GM19351 (cell line): ENCODE measurements around the gene POLR3GL.
A peak's percentile ranks its signal among the peaks of the same experiment; 100 is the strongest.
"Not testable (repeated sequence)": the region's sequence is repeated elsewhere in the genome, so short reads cannot be mapped to it uniquely, and the experiment has no call there.

ENCODE experiments used
- ATAC-seq: cut with Tn5 transposase; IDR thresholded peaks from one replicate; pipeline ENCODE4 v1.9.1; 2021; ENCODE audit warnings: mild to moderate bottlenecking, moderate library complexity; ENCODE audit not compliant: unreplicated experiment

POLR3GL gene, protein sequence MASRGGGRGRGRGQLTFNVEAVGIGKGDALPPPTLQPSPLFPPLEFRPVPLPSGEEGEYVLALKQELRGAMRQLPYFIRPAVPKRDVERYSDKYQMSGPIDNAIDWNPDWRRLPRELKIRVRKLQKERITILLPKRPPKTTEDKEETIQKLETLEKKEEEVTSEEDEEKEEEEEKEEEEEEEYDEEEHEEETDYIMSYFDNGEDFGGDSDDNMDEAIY

DNA sequence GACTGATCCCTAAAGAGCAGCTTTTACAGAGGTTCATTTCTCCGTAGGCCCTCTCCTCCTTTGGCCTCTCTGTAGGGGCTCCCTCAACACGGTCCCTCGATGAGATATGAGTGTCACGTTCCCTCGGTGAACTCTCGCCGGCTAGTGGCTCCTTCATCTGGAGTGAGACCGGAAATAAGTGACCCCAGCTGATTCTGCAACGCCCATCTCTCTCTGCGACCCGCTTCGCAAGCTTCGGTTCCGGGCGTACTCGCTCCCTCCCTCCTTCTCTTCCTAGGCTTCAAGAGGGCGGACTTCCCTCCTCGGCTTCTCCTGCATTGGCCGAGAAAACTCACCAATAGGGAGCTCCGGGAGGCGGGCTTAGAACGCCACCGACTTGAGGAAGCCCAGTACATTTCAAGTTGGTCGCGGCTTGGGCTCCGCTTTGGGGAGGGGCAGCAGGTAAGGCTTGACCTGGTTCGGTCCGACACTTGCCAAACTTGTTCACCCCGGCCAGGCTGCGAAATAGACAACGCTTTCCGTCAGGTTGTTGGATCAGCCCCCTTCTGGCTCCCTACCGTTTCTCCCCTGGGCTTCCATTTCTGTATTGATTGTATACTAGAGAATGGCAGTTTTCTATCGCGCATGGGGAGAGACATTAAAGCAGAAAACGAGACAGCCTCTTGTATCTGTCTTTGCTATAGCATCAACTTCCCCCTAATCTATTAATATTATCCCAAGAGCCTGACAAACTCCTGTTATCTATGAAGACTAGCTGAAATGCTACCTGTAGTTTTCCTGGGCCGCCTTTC lies at the start of gene POLR3GL, which contains the start of gene ANKRD34A:
POLR3GL (plus strand) TSS at position 363 of the 791 bp plus-strand sequence. CDS start 10,176 bp downstream, outside the sequence.
ANKRD34A (minus strand) TSS at position 248 of the 791 bp plus-strand sequence. CDS start 2,816 bp downstream, outside the sequence.
- ATAC-seq, result peak; percentile 90

DNA sequence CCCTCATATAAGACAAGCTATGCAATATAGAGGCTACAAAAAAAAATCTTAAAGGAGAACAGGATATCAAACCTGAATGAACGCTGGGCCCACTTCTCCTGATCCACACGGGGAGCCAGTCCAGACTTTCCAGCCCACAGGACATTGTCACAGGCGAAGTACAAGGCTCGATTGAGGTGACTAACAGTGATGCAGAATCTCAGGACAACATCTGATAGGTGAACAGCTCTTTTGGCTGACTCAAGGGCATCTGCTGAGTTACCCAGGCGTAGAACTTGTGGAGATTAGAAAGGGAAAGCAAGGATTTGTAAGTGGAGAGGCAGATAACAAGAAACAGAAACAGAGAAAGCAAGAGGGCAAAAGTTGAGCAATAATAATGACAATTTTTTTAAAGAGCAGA lies 47.7 kb upstream of the POLR3GL start:
- no peak for ATAC-seq

DNA sequence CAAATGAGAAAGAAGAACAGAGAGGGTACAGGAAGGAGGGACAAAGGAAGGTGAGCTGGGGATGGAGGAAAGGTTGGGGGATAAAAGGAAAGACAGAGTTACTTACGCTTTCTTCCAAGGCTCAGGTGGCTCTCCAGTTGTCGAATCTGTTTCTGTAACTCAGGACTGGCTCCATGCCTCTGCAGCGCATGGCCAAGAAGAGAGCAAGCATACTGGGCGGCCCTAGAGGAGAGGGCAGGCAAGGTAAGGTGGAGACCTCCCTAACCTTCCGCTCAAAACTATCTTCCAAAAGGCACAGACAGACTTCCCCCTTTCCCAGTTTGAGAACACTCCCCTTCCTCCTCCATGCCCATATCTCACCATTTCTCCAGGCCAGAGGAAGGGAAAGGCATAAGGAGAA lies 46.9 kb upstream of the POLR3GL start:
- ATAC-seq, result no peak

DNA sequence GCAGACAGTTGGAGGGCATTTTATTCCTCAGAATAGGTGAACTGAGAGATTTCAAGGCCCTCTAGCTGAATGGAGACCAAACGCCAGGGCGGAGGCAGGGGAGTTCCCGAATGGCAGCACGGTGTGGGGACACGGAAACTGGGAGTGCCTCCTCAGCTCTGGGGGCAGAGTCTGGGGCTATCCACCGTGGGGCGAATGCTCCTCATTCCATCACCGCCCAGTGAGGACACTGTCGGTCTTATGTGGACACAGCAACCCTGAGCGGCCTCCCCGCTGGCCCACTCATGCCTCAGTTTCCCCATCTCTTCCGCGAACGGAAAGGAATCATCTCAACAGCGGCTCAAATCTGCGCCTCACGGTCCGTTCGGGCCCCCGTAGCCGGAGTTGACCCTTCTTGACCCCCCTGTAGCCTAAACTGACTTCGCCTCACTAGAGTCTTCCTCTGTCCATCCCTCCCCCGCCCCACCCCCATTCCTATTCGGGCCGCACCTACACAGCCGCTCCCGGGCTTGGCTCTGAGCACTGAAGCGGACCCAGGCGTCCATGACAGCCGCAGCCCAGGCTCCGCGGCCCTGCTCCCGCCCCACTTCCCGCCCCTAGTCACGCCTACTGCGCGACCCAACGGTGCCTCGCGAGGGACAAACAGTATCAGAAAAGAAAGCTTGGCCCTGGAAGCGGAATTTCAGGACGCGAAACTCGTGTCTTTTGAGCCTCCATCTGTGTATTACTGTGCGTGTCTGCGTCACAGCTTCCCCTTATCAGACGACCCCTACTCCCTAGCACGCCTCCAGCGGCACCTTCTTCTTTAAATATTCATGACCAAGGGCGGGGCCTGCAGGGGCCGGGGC lies 46.1 kb upstream of the POLR3GL start, which contains the start of gene PEX11B:
PEX11B (minus strand) TSS at position 574 of the 848 bp plus-strand sequence; CDS start at position 545, 29 bp downstream.
- peak; percentile 82 for ATAC-seq

DNA sequence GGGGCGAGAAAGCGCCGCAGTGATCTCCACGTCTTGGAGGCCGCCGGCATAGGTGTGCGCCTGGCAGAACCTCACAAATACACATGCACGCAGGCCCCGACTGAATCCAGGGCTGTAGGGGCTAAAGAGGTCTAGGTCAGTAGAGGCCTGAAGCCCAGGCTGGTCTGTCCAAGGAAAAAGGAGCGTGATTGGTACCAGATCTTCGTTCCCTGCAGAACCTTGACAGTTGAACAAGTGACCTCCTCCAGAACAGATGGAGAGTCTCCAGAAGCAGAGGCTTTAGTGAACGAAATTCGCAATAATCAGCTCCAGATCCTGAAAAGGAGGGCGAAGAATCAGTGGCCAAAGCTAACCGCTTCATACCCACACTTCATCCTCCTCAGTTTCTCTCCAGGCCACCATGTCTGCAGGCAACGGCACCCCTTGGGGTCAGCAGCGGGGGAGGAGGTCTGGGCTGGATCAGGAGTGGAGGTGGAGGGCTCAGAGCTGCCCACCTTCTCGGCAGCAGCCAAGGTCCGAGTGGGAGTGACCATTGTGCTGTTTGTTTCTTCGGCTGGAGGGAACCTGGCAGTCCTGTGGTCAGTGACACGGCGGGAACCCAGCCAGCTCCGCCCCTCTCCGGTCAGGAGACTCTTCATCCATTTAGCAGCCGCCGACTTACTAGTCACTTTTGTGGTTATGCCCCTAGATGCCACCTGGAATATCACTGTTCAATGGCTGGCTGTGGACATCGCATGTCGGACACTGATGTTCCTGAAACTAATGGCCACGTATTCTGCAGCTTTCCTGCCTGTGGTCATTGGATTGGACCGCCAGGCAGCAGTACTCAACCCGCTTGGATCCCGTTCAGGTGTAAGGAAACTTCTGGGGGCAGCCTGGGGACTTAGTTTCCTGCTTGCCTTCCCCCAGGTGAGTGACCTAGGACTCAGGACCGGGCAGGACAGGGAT lies 45.2 kb upstream of the POLR3GL start:
- ATAC-seq, result peak; percentile 89

DNA sequence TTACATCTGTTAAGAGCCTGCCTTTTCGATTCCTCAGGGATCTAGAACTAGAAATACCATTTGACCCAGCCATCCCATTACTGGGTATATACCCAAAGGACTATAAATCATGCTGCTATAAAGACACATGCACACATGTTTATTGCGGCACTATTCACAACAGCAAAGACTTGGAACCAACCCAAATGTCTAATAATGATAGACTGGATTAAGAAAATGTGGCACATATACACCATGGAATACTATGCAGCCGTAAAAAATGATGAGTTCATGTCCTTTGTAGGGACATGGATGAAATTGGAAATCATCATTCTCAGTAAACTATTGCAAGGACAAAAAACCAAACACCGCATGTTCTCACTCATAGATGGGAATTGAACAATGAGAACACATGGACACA lies 44.2 kb upstream of the POLR3GL start:
- ATAC-seq, result not testable (repeated sequence)

DNA sequence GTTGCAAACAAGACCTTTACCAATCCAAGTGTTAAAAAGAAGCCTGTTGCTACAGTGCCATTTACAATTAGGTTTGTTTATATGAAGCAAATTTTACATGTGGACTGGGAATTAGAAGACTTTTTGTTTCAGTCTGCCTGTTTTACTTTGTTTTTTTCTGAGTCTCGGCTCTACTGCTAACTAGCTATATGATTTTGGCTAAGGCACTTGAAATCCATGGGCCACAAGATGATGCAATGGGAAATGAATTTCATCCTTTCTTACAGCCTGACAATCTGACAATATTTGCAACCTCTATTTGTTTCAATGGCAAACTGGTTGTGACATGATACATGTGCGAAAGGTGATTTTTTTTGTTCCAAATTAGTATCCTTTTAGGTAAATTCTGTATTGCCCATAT lies 42.2 kb upstream of the POLR3GL start:
- no peak for ATAC-seq

DNA sequence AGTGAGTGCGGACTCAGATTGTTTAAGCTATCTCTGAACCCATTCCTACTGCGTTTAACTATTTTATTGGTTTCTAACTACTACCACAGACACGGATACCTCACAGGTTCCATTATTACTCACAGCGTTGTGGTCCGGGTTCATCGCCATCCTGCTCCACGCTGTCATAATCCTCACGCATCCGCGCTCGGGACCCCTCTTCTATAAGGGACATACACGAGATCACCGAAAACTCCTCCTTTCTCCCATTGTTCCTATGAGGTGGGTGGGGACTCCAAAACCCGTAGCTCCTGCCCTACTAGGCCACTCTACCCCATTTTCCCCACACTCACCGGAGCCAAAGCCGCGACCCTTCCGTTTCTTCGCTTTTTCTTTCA lies 37.8 kb upstream of the POLR3GL start:
- no peak for ATAC-seq

DNA sequence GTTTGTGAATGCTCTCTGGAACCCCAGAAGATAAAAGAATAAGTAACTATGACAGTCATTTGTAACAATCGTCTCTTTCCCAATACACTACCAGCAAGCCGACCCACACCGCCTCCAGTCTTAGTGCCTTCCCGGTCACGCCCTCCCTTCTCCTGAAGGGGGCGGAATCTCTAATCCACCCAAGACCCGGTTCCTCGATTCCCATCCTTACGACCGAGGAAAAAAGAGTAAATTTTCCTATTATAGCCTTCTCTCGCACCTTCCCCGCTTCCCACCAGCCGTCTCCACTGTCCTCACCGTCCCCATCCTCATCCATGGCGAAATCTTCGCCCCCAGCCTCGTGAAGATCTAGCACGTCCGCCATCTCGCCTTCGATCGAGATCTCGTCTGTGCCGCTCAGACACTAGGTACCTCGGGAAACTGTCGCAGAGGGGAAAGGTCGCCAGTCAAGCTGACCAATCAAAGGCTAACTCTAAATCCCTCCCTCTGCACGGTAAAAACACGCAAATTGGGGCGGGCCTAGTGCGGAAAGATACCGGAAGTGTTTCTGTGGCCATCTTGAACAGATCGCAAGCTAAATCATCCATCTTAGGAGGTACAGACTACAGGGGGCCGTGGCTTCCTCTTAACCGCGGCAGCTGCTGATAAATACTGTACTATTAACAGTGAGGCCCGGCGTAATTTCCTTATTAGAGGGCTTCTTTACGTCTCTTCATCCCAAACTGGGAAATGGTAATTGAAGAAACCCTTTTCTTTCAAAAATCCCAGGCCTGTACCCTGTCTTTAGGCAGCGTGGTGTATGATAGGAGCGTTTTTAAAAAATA lies 37.2 kb upstream of the POLR3GL start, which contains the start of gene RBM8A:
RBM8A (minus strand) TSS at position 422 of the 824 bp plus-strand sequence; CDS start at position 364, 58 bp downstream.
- ATAC-seq, result peak; percentile 97

DNA sequence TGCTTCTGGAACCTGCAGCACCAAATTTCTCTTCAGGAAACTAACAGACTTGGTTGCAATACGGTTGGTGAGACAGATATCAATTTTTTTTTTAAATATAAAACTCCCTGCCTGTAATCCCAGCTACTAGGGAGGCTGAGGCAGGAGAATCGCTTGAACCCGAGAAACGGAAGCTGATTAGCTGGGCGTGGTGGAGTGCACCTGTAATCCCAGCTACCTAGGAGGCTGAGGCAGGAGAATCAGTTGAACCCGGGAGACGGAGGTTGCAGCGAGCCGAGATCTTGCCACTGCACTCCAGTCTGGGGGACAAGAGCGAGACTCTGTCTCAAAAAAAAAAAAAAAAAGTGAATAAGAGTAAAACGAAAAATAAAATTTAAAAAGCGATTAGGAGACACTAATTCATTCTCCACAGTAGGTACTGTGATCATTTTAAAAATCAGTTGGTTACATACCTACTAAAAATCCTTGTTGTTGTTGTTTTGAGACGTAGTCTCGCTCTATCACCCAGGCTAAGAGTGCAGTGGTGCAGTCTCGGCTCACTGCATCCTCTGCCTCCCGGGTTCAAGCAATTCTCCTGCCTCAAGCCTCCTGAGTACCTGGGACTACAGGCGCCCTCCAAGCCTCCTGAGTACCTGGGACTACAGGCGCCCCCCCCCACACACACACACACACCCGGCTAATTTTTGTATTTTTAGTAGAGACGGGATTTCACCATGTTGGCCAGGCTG lies 36.4 kb upstream of the POLR3GL start:
- ATAC-seq, result no peak

DNA sequence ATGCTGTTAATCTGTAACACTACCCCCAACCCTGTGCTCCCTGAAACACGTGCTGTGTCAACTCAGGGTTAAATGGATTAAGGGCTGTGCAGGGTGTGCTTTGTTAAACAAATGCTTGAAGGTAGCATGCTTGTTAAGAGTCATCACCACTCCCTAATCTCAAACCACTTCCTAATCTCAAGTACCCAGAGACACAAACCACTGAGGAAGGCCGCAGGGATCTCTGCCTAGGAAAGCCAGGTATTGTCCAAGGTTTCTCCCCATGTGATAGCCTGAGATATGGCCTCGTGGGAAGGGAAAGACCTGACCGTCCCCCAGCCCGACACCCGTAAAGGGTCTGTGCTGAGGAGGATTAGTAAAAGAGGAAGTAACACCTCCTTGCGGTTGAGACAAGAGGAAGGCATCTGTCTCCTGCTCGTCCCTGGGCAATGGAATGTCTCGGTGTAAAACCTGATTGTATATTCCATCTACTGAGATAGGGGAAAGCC lies 31.9 kb upstream of the POLR3GL start:
- ATAC-seq, result not testable (repeated sequence)

DNA sequence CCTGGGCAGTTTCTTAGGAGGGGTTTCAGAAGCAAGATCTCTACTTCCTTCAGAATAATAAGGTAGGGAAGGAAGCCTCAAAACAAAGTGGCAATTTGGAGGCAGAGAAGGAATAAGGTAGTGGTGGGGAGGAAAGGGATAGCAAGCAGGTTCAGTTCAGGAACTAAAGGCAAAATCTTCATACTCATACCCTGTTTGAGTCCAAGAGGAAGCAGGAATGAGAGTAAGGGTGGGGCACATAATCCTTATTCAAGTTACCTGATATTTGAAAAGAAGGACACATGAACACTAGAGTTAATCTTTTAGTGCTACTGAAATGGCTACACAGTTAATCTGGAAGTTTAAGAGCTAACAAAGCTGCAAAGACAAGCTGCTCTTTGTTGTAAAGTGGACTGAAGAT lies 28.8 kb upstream of the POLR3GL start:
- ATAC-seq, result no peak

DNA sequence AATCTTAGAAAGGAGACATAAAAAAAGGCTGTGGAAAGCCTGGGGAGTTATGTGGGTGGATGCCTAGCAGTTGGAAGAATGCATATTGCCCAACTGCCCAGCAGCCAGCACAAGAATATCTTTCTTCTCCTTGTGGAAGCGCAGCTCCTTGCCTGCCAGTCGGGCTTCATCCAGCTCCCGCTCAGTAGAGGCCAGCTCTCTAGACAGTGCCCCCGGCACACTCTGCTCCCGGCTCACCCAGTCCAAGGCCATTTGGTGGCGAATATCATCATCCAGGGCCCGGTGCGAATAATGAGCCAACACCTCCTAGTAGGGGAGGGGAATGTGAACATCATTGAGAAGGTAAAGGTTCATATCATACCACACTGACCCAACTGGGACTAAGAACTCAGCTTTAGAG lies 28.2 kb upstream of the POLR3GL start:
- no peak for ATAC-seq

DNA sequence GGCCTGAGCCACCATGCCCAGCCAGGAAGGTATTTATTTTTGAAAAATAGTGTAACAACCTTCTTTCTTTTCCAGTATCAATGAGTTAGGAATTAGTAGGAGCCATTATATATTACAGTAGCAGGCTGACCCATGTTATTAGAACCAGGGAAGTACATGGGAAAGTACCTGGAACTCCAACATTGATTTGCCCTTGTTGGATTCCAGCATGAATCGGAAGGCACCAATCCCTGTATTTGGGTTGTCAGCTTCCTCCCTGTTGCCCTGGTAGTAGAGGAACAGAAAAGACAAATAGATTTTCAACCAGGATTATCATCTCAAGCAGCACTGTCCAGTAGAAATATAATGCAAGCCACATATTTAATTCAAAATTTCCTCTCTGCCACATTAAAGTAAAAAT lies 27.1 kb upstream of the POLR3GL start:
- ATAC-seq, result no peak

DNA sequence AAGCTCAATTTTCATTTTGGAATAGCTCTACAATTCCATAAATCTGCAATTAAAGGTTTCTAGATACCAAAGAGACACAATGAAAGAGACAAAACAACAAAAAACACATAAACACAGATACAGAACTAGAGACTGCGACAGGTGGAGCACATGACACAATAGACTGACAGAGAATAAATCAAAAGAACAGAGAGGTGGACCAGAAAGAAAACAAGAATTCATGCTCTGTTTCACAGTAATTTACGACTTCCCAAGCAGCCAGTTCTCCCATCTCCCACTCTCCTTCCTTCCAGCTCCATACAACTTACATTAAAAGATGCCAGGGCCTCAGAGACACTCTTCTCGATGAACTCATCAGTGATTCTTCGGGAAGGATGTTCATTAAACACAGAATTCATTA lies 22.1 kb upstream of the POLR3GL start:
- ATAC-seq, result no peak

DNA sequence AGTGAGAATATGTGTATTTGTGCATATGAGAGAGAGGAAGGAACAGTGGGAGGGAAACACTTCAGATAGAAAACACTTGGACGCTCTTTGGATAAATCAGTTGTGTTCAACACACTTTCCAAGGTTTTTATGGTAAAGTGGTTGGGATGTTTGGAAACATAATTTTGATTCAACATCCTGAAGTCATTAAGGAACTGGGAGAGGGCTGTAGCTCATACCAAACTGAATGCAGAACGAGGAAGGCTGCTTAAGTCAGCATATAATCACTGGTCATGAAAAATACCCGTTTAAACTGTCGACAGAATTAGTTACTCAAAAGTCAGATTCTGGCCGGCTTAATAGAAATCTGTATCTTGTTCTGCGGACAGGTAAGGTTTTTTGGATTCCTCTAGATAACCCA lies 21.6 kb upstream of the POLR3GL start:
- no peak for ATAC-seq

DNA sequence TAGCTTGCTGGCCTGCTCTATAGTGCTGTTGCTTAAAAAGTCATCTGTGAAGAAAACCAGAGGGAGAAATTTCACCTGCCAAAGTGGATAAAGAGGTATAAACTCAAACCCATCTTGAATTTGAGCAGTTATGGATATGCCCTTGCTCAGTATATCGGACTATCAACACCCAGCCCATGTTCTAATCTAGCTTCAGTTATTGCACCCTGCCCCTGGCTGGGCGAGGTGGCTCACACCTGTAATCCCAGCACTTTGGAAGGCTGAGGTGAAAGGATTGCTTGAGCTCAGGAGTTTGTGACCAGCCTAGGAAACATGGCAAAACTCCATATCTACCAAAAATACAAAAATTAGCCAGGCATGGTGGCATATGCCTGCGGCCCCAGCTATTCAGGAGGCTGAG lies 20.0 kb upstream of the POLR3GL start:
- no peak for ATAC-seq

DNA sequence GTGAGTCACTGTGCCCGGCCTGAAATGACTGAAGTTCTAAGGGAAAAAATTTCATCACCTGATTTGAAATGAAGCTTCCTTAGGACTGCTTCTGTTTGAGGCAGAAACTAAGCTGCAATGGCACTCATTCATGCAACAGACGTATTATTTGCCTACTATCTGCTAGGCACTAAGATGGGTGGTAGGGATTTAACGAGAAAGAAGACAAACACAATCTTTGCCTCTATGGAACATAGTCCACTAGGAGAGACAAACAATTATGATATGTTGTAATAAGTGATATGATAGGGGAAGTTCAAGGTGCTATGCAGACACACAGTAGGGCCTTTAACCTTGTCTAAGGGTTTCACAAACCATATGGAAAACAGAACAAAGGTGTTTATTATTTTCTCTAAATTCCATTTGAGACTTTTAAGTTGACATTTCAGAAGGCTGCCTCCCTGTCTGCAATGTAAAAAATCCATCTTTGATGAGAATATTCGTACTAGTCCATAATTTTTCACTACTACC lies 18.0 kb upstream of the POLR3GL start:
- no peak for ATAC-seq
